NCI-H524 treated with DMSO at 0.1 percent for 48 hours (cell line): ENCODE data around the gene DEDD2.

Experiments used
- DNase-seq: peaks from one replicate; lab custom pipeline; 2025; lab: John Stamatoyannopoulos, UW

The DEDD2 gene

DNA sequence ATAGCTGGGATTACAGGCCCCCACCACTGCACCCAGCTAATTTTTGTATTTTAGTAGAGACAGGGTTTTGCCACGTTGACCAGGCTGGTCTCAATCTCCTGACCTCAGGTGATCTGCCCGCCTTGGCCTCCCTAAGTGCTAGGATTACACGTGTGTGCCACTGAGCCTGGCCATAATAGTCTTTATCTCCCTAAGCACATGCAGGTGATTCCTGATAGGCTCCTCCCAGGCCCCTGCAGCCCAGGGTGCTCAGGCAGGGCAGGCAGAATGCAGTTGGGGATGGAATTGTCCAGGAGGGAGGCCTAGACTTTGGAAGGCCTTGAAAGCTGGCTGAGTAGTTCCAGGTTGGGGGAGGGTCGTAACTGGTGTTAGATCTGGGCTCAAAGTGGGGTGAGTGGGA is 11.2 kb upstream of the DEDD2 start:
- no peak for DNase-seq

DNA sequence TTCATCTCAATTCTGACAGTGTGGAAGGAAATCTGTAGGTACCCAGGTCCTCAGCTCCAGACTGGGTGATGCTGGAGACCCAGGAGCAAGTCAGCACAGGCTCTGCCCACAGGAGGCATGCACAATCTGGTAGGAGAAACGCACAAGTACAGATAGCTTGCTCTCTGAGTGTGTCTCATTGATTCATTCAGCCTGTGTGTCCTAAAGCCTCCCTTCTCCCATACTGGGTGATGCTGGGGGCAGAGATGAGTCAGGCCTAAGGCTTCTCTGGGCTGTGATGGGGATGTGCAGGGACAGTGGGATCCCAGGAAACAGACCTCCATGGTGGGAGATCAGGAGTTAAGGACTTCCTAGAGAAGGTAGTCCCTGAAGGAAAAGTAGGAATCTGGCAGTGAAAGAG is 9.4 kb upstream of the DEDD2 start:
- no peak for DNase-seq

- DNase-seq: no peak
Observed at GRCh38 chr19:42225718-42226292, 8.3 kb upstream of the DEDD2 start.

- DNase-seq: no peak
Observed at GRCh38 chr19:42224940-42225717, 7.7 kb upstream of the DEDD2 start.

- DNase-seq: no peak
Observed at GRCh38 chr19:42220751-42221097, 3.2 kb upstream of the DEDD2 start.

- DNase-seq: peak; percentile 81
Observed at GRCh38 chr19:42219812-42220750, 2.6 kb upstream of the DEDD2 start, which contains the start of gene ZNF526. ZNF526 (plus strand) TSS chr19:42220312; CDS start chr19:42224404, 4,092 bp downstream.

DNA sequence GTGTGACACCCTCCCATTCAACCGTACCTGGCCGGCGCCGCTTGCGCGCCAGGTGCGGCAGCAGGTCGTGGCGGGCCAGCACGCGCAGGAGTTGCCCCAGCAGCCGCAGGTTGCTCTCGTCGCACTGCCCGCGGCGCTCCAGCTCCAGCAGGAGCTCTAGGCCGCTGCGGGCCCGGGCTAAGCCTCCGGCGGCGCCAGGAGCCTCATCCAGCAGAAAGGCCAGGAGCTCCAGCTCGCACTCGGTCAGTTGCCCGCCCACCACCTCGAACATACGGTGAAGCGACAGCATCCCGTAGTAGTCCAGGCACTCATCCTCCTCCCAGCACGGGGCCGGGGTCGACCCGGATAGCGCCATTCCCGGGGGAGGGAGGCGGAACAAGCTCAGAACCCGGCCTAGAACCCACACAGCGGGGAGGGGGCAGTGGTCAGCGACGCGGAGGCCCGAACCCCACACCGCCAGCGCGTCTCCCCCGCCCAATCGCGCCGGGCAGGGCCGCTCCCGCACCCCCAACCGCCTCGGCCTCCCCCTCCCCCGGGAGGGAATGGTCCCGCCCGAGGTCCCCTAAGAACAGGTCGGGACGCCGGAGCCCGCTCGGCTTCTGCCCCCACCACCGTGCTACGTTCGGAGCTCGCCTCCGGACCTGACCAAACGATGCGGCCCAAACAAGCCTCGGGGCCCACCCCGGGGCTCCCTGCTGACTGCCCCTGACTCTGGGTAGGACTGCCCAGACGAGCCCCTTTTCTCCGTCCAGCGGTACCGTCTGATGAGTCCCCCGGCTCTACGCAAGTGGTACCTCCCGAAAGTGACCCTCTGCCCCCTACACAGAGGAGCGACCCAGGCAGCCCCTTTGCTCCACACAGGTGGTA is 591 bp downstream of the DEDD2 start:
- DNase-seq: no peak

GRCh38 chr19:42214810-42215485 is 2.5 kb downstream of the DEDD2 start:
- DNase-seq: no peak

- no peak for DNase-seq
Observed at GRCh38 chr19:42212886-42213285, 4.6 kb downstream of the DEDD2 start.

GRCh38 chr19:42208612-42209011 is 8.9 kb downstream of the DEDD2 start:
- DNase-seq: no peak

DNA sequence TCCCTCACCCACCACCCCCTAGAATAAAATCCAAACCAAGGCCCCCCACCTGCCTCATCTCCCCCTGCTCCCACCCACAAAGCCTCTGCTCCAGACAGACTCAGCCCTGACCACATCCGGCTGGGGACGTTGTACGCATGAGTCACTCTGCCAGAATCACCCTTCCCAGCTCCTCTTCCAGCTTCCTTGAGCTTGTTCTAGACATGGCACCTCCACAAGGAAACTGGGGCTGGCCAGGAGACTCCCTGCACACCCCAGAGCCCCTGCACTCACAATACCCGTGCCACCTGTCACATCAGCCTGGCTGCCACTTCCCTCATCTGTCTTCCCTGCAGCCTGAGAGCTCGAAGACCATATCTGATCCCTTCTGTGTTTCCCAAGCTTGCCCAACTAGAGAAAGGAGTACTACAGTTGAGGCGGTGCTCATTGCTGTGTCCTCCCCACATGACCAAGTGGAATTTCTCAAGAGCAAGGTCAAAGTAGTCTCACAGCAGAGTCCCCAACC is 9.7 kb downstream of the DEDD2 start:
- DNase-seq: no peak

DNA sequence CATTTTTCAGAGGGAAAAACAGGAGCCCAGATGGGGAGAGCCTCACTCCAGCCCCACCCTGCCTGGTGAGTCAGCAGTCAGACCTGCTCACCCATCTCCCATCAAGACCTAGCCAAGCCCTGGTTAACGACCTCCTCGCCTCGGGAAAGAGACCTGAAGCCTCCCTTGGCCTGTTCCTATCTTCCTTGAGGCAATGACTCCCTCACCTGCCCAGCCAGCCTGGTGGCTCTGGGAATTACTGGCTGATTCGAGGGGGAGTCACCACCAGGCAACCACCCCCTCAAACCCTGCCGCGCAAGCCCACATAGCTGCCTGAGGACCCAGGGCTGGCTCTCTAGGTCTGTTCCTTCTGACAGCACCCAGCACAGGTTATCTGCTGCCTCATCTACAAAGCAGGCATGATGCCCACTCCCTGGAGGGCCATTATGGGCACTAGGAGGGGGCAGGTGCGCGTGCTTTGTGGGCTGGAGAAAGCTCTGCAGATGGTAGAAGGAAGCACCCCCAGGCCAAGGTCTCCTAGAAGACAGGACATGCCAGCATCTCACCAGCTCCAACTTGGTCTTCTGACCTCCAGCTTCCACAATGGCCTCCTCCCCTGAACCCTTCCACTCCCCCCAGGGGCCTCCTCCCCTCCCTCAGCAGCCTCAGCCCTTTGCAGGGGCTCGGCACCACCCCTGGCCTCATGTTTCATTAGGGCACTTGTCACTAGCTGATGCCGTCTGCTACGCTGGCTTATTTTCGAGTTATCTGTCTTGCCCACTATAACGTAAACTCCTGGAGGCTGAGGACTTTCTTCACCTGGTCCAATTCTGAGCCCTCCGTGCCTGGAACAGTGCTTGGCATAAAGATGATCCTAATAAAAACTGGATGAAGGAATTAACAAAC is 10.4 kb downstream of the DEDD2 start:
- DNase-seq: no peak

- DNase-seq: no peak
Observed at GRCh38 chr19:42204664-42205063, 12.8 kb downstream of the DEDD2 start.

DNA sequence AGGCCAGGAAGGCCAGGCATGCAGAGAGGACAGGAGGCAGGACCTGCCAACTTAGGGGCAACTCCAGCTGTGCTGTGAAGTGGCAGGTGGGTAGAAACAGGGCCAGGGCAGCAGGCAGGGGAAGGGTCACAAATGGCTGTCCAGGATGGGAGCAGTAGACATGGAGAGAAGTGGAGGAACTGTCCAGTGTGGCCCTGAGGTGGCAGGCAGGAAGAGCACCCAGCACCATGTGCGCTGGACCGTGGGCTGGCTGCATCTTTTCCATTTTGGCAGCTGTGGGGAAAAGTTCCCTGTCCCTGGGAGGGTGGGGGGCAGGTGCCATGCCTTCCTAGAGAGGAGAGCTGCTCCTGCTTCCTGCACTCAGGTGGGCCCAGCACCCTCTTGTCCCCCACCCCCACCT is 13.8 kb downstream of the DEDD2 start:
- DNase-seq: no peak

GRCh38 chr19:42202290-42202880 is 15.1 kb downstream of the DEDD2 start:
- no peak for DNase-seq

- no peak for DNase-seq
Observed at GRCh38 chr19:42201489-42202289, 15.8 kb downstream of the DEDD2 start.

DNA sequence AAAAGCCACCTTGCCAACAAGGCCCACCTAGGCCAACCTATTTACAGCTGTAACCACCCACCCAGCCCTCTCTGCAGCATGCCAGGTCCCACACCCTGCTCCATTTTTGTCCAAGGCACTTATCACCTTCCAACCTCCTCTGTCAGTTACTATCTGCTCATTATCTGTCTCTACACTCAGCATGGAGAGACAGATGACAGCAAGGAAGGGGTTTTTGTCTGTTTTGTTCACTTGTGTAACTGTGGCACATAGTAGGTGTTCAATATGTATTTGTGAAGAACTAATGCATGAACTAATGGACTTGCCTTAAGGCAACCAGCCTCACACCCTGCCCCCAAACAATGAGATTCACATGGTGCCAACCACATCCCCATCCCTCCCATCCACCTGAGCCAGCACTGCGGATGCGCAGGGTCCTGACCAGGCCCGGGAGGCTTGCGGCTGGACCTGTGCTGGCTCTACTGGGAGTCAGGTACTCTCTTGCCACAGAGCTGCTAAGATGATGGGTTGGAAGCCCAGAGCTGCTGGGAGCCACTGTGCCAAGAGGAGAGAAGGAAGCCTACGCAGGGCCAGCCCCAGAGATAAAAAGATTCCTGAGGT is 17.3 kb downstream of the DEDD2 start:
- DNase-seq: no peak

DNA sequence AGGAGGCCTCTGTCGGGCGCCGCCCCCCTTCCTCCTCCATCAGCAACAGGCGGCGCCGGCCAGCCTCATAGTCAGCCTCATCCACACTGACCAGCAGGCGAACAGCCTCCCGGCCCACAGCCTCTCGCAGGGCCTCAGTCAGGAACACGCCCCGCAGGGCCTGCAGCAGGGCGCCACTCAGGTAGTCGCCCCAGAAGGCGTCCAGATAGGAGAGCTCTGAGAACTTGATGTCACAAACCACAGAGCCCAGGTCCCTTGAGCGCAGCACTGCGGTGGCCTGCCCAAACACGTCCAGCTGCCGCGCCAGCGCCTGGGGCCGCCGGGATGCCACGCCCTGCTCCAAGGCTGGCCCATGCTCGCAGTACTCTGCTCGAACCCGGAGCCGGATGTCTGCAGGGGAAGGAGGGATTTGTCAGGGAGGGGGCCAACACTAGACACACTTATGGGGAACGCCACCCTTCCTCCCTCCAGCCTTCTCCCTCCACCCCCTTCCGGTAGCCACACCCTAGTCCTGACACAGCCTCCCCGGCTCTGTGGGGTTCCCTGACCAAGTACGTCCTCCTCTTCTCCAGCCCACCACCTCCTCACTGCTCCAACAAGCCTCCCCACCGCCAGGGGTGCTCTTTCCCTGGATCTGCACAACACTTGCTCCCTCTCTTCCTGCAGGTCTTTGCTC is 17.9 kb downstream of the DEDD2 start:
- no peak for DNase-seq
